Panc1 (cell line): ENCODE data around the gene IGFBP7. TPM values are rescaled to one million over a fixed set of nuclear protein-coding genes. Genes with fewer than 3 reads are reported as not detected.

Experiments used
- ATAC-seq: fragments of 200-7000 bp; cut with Tn5 transposase; 2 replicates; pipeline ENCODE4 v1.9.1; 2020; ENCODE audit warnings: mild to moderate bottlenecking, moderate library complexity
- BruUV-seq: library from RNA; stranded (reverse); fragments of 400-500 nt; replicated peaks from 2 replicates; lab custom pipeline; 2021; lab: Mats Ljungman, UMichigan
- CTCF ChIA-PET: fragments of 300-600 bp; sonication (Branson Sonifier 250); formaldehyde crosslinking; loops from one replicate; lab custom pipeline; 2022; ENCODE audit warnings: antibody characterized with exemption; lab: Charles Lee
- POLR2A ChIA-PET: fragments of 300-600 bp; sonication (Branson Sonifier 250); formaldehyde crosslinking; loops from one replicate; lab custom pipeline; 2022; ENCODE audit warnings: antibody characterized with exemption; lab: Charles Lee
- DNase-seq: peaks from one replicate; pipeline ENCODE4 v3.0.0-alpha.2; 2010; ENCODE audit warnings: low read depth, low spot score
- H3K27ac ChIP-seq: 2 replicates; pipeline ENCODE4 v1.5.1; 2011; ENCODE audit warnings: mild to moderate bottlenecking, low read length, inconsistent platforms
- H3K27me3 ChIP-seq: fragments of 200-500 bp; sonication (Bioruptor generic); 2 replicates; pipeline ENCODE4 v1.6.0; 2014; ENCODE audit warnings: low read length, inconsistent platforms; ENCODE audit not compliant: control insufficient read depth, insufficient read depth
- H3K36me3 ChIP-seq: fragments of 200-500 bp; sonication (Bioruptor generic); 2 replicates; pipeline ENCODE4 v1.5.1; 2014; ENCODE audit warnings: inconsistent platforms, mild to moderate bottlenecking, low read length, moderate library complexity; ENCODE audit not compliant: control insufficient read depth, insufficient read depth
- H3K4me1 ChIP-seq: 2 replicates; pipeline ENCODE4 v1.5.1; 2011; ENCODE audit warnings: inconsistent platforms, mild to moderate bottlenecking, low read length, moderate library complexity; ENCODE audit not compliant: control insufficient read depth, insufficient read depth
- H3K4me3 ChIP-seq, 2 experiments: 2 replicates each; pipeline ENCODE4 v1.5.1; 2011 to 2012; ENCODE audit warnings: low read depth in 2 of 2, low read length in 2 of 2, mild to moderate bottlenecking in 2 of 2, inconsistent platforms in 1 of 2, moderate library complexity in 1 of 2
- H3K9me3 ChIP-seq: fragments of 200-500 bp; sonication (Bioruptor generic); 2 replicates; pipeline ENCODE4 v1.5.1; 2014; ENCODE audit warnings: low read depth, mild to moderate bottlenecking, inconsistent platforms, low read length, moderate library complexity; ENCODE audit not compliant: control insufficient read depth, insufficient read depth
- CTCF ChIP-seq: fragments of 450-650 bp; IDR thresholded peaks from 2 replicates; pipeline ENCODE4 v1.5.1; 2017; ENCODE audit warnings: mild to moderate bottlenecking
- POLR2AphosphoS5 ChIP-seq: IDR thresholded peaks from 2 replicates; pipeline ENCODE4 v1.6.1; 2012; ENCODE audit warnings: mild to moderate bottlenecking, low read depth, low read length, moderate library complexity
- SIN3A ChIP-seq: IDR thresholded peaks from 2 replicates; pipeline ENCODE4 v1.6.1; 2012; ENCODE audit warnings: low read depth, mild to moderate bottlenecking, low read length, moderate library complexity, borderline replicate concordance; ENCODE audit not compliant: insufficient read depth
- TCF7L2 ChIP-seq: IDR thresholded peaks from 2 replicates; pipeline ENCODE4 v1.6.1; 2011; ENCODE audit warnings: mild to moderate bottlenecking, low read depth, low read length, inconsistent platforms
- in situ Hi-C: cut with HindIII; loops from 2 replicates; pipeline ENCODE4 v1.10.0; 2016; ENCODE audit warnings: low sequenced_read_pairs, low pct_unique_long_range_greater_than_20kb
- intact Hi-C: fragments of 100-400 bp; cut with micrococcal nuclease; formaldehyde crosslinking; loops from one replicate; pipeline ENCODE4 v1.10.0; 2022; ENCODE audit not compliant: unreplicated experiment
- total RNA-seq: library from RNA; stranded (reverse); gene quantifications from one replicate; pipeline ENCODE4 v1.2.1, GENCODE V29; 2021; ENCODE audit not compliant: unreplicated experiment
- TF ChIP-seq, protein P1 (sequence below), 2 experiments: IDR thresholded peaks; 2 replicates each; pipeline ENCODE4 v1.6.1; 2011 to 2012; ENCODE audit warnings: low read depth in 2 of 2, control low read depth in 1 of 2, low read length in 1 of 2, mild to moderate bottlenecking in 1 of 2, moderate library complexity in 1 of 2; ENCODE audit not compliant: insufficient read depth in 1 of 2

Gene IGFBP7
- total RNA-seq, 1 experiment from 2014 or later: 9.5 TPM

DNA sequence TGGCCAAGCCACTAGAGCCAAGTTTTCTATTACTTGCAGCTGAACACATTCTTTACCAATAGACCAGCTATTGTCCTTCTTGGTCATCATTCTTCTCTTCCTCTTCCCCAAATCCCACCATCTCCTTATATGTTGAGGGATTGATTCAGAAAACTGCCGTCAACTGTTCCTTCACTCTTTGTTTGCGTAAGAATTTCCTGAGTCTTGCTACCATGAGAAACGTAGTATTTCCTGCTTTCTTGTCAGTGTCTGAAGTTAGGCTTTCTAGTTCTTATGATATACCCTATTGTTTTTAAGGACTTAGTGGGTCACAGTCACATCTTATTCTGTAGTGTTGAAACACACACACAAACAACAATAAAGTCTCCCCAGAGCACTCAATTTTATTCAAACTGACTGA is 20.1 kb downstream of the IGFBP7 start:
- ATAC-seq (no peak), DNase-seq (no peak)
- in situ Hi-C loops (no loop called here), intact Hi-C loops (no loop called here)
- Histone ChIP-seq H3K27me3 (no peaks in the 10 kb centered on the region), H3K4me3 (no peak overlapping the region), H3K36me3 (no peaks in the 10 kb centered on the region), H3K27ac (no peak overlapping the region), H3K9me3 (no peaks in the 10 kb centered on the region), H3K4me1 (no peaks in the 10 kb centered on the region)
- TF ChIP-seq TCF7L2: no peak
- no TSS peak for BruUV-seq
- ChIA-PET POLR2A (no interaction called here), CTCF (no interaction called here)

DNA sequence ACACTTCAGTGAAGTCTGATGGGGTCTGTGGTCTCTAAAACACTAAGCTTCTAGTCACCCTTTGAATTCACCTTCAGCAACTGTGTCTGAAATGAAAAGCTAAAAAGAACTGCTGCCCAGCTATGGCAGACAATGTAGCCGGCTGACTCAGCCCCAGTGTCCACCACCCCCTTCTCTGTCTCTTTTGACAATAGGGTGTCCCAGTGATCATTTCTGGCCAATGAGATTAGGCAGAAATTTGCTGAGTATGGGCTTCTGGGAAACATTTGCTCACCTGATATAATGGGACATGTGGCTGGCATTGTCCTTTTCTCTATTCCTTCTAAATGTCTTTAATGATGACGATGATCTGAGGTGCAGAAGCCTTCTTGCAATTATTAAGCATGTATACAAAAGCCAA is 20.6 kb downstream of the IGFBP7 start:
- POLR2A ChIA-PET: no interaction called here
- ATAC-seq: no peak
- no peaks in the 10 kb centered on the region for H3K4me1 ChIP-seq
- H3K36me3 ChIP-seq: no peaks in the 10 kb centered on the region
- no peak overlapping the region for H3K27ac ChIP-seq
- H3K9me3 ChIP-seq: no peaks in the 10 kb centered on the region
- intact Hi-C loops (no loop called here), in situ Hi-C loops (no loop called here)
- BruUV-seq: no TSS peak
- CTCF ChIA-PET: no interaction called here
- H3K4me3 ChIP-seq: no peak overlapping the region
- no peaks in the 10 kb centered on the region for H3K27me3 ChIP-seq
- no peak for DNase-seq
- TF ChIP-seq POLR2AphosphoS5 (no peak), CTCF (no peak), TCF7L2 (no peak), SIN3A (no peak)
- TF ChIP-seq, protein P1, sequence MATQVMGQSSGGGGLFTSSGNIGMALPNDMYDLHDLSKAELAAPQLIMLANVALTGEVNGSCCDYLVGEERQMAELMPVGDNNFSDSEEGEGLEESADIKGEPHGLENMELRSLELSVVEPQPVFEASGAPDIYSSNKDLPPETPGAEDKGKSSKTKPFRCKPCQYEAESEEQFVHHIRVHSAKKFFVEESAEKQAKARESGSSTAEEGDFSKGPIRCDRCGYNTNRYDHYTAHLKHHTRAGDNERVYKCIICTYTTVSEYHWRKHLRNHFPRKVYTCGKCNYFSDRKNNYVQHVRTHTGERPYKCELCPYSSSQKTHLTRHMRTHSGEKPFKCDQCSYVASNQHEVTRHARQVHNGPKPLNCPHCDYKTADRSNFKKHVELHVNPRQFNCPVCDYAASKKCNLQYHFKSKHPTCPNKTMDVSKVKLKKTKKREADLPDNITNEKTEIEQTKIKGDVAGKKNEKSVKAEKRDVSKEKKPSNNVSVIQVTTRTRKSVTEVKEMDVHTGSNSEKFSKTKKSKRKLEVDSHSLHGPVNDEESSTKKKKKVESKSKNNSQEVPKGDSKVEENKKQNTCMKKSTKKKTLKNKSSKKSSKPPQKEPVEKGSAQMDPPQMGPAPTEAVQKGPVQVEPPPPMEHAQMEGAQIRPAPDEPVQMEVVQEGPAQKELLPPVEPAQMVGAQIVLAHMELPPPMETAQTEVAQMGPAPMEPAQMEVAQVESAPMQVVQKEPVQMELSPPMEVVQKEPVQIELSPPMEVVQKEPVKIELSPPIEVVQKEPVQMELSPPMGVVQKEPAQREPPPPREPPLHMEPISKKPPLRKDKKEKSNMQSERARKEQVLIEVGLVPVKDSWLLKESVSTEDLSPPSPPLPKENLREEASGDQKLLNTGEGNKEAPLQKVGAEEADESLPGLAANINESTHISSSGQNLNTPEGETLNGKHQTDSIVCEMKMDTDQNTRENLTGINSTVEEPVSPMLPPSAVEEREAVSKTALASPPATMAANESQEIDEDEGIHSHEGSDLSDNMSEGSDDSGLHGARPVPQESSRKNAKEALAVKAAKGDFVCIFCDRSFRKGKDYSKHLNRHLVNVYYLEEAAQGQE (IDR thresholded peaks at IDR 0.05; ENCODE audit: insufficient read depth in 1 of 2, low read depth in 2 of 2, low read length in 1 of 2): no peak

- POLR2A ChIA-PET: interaction anchor here (0.7 kb wide), 1 partner anchor 8 kb away, joined by 3 read pairs; no protein-coding TSS in a partner anchor
- CTCF ChIA-PET: no interaction called here
- no peak for TF ChIP-seq TCF7L2
- no peak for TF ChIP-seq SIN3A
- TF ChIP-seq CTCF: no peak
- TF ChIP-seq POLR2AphosphoS5: no peak
- TF ChIP-seq, protein P1 (IDR thresholded peaks at IDR 0.05; ENCODE audit: insufficient read depth in 1 of 2, low read depth in 2 of 2, low read length in 1 of 2): no peak
- in situ Hi-C loops (no loop called here), intact Hi-C loops (no loop called here)
- H3K4me3 ChIP-seq: no peak overlapping the region
- H3K9me3 ChIP-seq: no peaks in the 10 kb centered on the region
- ATAC-seq (no peak), DNase-seq (no peak)
- no peak overlapping the region for H3K27ac ChIP-seq
- H3K36me3 ChIP-seq: no peaks in the 10 kb centered on the region
- no TSS peak for BruUV-seq
- no peaks in the 10 kb centered on the region for H3K4me1 ChIP-seq
- no peaks in the 10 kb centered on the region for H3K27me3 ChIP-seq
These were observed 24.0 kb downstream of the IGFBP7 start for GRCh38 chr4:57086031-57086723.
